HCT116 (cell line): ENCODE data around the gene RPS6KA1. TPM values are rescaled to one million over a fixed set of nuclear protein-coding genes. Genes with fewer than 3 reads are reported as not detected.

ENCODE experiments used
- ATAC-seq: fragments of 200-7000 bp; cut with Tn5 transposase; 2 replicates; pipeline ENCODE4 v1.9.1; 2020; ENCODE audit warnings: mild to moderate bottlenecking, moderate library complexity
- BruUV-seq: library from RNA; stranded (reverse); fragments of 400-500 nt; replicated peaks from 2 replicates; lab custom pipeline; 2021; lab: Mats Ljungman, UMichigan
- CTCF ChIA-PET: fragments of 300-600 bp; sonication (Branson Sonifier 250); formaldehyde crosslinking; loops from one replicate; lab custom pipeline; 2021; ENCODE audit warnings: antibody characterized with exemption; lab: Charles Lee
- POLR2A ChIA-PET: fragments of 300-600, 350-600 bp; sonication (Branson Sonifier 250); formaldehyde crosslinking; loops from one replicate; lab custom pipeline; 2021; ENCODE audit warnings: antibody characterized with exemption; lab: Charles Lee
- RAD21 ChIA-PET, 2 experiments: fragments of 300-600 bp; sonication (Branson Sonifier 250); formaldehyde crosslinking; loops; one replicate each; lab custom pipeline; 2023; ENCODE audit warnings: low total read pairs in 2 of 2; ENCODE audit not compliant: uncharacterized antibody in 2 of 2, unreplicated experiment in 2 of 2, low non-redundant PET in 1 of 2; lab: Charles Lee
- DNase-seq: peaks from one replicate; pipeline ENCODE4 v3.0.0-alpha.2; 2010; ENCODE audit warnings: low read depth, low spot score
- H2AFZ ChIP-seq: fragments of 200-600 bp; shearing (Covaris generic), sonication (generic); 2 replicates; pipeline ENCODE4 v1.6.1; 2017; ENCODE audit warnings: low read depth, mixed run types, mixed read lengths, antibody characterized with exemption, low read length; ENCODE audit not compliant: poor library complexity, severe bottlenecking
- H3K27ac ChIP-seq: 2 replicates; pipeline ENCODE4 v1.5.1; 2012; ENCODE audit warnings: low read depth, low read length
- H3K27me3 ChIP-seq: fragments of 200-600 bp; sonication (generic); 2 replicates; pipeline ENCODE4 v1.6.1; 2016; ENCODE audit warnings: mixed run types, low read length, mixed read lengths; ENCODE audit not compliant: insufficient read depth
- H3K36me3 ChIP-seq, 2 experiments: fragments of 200-500 bp in 1 of 2; fragments of 200-600 bp in 1 of 2; sonication (Bioruptor generic) in 1 of 2; sonication (generic) in 1 of 2; 2 replicates each; pipeline versions ENCODE4 v1.5.1 to v1.6.1; 2014 to 2016; ENCODE audit warnings: low read length in 2 of 2, inconsistent platforms in 1 of 2, mixed read lengths in 1 of 2, mixed run types in 1 of 2; ENCODE audit not compliant: insufficient read depth in 2 of 2, control insufficient read depth in 1 of 2
- H3K4me1 ChIP-seq, 2 experiments: fragments of 200-600 bp in 1 of 2; sonication (generic) in 1 of 2; 2 replicates each; pipeline versions ENCODE4 v1.5.1 to v1.6.1; 2012 to 2017; ENCODE audit warnings: low read length in 2 of 2, inconsistent platforms in 1 of 2, mild to moderate bottlenecking in 1 of 2, mixed read lengths in 1 of 2, mixed run types in 1 of 2, moderate library complexity in 1 of 2; ENCODE audit not compliant: insufficient read depth in 2 of 2, control insufficient read depth in 1 of 2
- H3K4me2 ChIP-seq: fragments of 200-600 bp; sonication (generic); 2 replicates; pipeline ENCODE4 v1.6.1; 2017; ENCODE audit warnings: mixed run types, low read length, mixed read lengths
- H3K4me3 ChIP-seq, 2 experiments: fragments of 200-600 bp in 1 of 2; sonication (generic) in 1 of 2; replicated peaks in 1 of 2; 2 replicates each; pipeline ENCODE4 v1.5.1; 2011 to 2016; ENCODE audit warnings: low read length in 2 of 2, control low read depth in 1 of 2, low read depth in 1 of 2, mild to moderate bottlenecking in 1 of 2, mixed read lengths in 1 of 2, mixed run types in 1 of 2
- H3K79me2 ChIP-seq: fragments of 200-600 bp; sonication (generic); 2 replicates; pipeline ENCODE4 v1.6.1; 2017; ENCODE audit warnings: mild to moderate bottlenecking, mixed run types, low read length, moderate library complexity, mixed read lengths; ENCODE audit not compliant: insufficient read depth
- H3K9ac ChIP-seq: fragments of 200-600 bp; sonication (generic); 2 replicates; pipeline ENCODE4 v1.6.1; 2016; ENCODE audit warnings: low read length, mixed read lengths
- H3K9me2 ChIP-seq: fragments of 200-600 bp; sonication (generic), shearing (Covaris generic); 2 replicates; pipeline ENCODE4 v1.6.1; 2017; ENCODE audit warnings: mixed run types, mild to moderate bottlenecking, moderate library complexity; ENCODE audit not compliant: insufficient read depth
- H3K9me3 ChIP-seq, 2 experiments: fragments of 200-500 bp in 1 of 2; fragments of 200-600 bp in 1 of 2; sonication (Bioruptor generic) in 1 of 2; sonication (generic) in 1 of 2; 2 replicates each; pipeline ENCODE4 v1.6.1; 2014 to 2017; ENCODE audit warnings: low read length in 2 of 2, mixed read lengths in 2 of 2, inconsistent platforms in 1 of 2, low read depth in 1 of 2, mild to moderate bottlenecking in 1 of 2, mixed run types in 1 of 2, moderate library complexity in 1 of 2; ENCODE audit not compliant: control insufficient read depth in 1 of 2, insufficient read depth in 1 of 2
- H4K20me1 ChIP-seq: fragments of 200-600 bp; sonication (generic), shearing (Covaris generic); 2 replicates; pipeline ENCODE4 v1.6.1; 2017; ENCODE audit warnings: mixed run types, mild to moderate bottlenecking, moderate library complexity; ENCODE audit not compliant: insufficient read depth
- CBX3 ChIP-seq: IDR thresholded peaks from 2 replicates; pipeline ENCODE4 v1.6.1; 2012; ENCODE audit warnings: low read depth
- CEBPB ChIP-seq: IDR thresholded peaks from 2 replicates; pipeline ENCODE4 v1.6.1; 2012; ENCODE audit warnings: low read depth
- EGR1 ChIP-seq: IDR thresholded peaks from 2 replicates; pipeline ENCODE4 v1.6.1; 2012; ENCODE audit warnings: low read depth
- ELF1 ChIP-seq: IDR thresholded peaks from 2 replicates; pipeline ENCODE4 v1.6.1; 2012; ENCODE audit warnings: low read depth, borderline replicate concordance
- EZH2 ChIP-seq: fragments of 200-600 bp; sonication (generic); IDR thresholded peaks from 2 replicates; pipeline ENCODE4 v1.6.1; 2017; ENCODE audit warnings: antibody characterized with exemption, mixed run types
- EZH2phosphoT487 ChIP-seq: fragments of 200-600 bp; IDR thresholded peaks from 2 replicates; pipeline ENCODE4 v1.6.1; 2018; ENCODE audit warnings: antibody characterized with exemption, borderline replicate concordance
- FOSL1 ChIP-seq: IDR thresholded peaks from 2 replicates; pipeline ENCODE4 v1.6.1; 2012; ENCODE audit warnings: low read depth
- MAX ChIP-seq: IDR thresholded peaks from 2 replicates; pipeline ENCODE4 v1.6.1; 2012
- POLR2A ChIP-seq: IDR thresholded peaks from 2 replicates; pipeline ENCODE4 v1.7.0; 2011; ENCODE audit warnings: borderline replicate concordance; ENCODE audit not compliant: insufficient read depth, insufficient read length; ENCODE audit errors: extremely low read depth
- POLR2AphosphoS5 ChIP-seq: IDR thresholded peaks from 2 replicates; pipeline ENCODE4 v1.6.1; 2011; ENCODE audit warnings: mild to moderate bottlenecking, low read depth, low read length, moderate library complexity
- SIN3A ChIP-seq: IDR thresholded peaks from 2 replicates; pipeline ENCODE4 v1.6.1; 2012; ENCODE audit warnings: low read depth
- SP1 ChIP-seq: IDR thresholded peaks from 2 replicates; pipeline ENCODE4 v1.6.1; 2012; ENCODE audit warnings: low read depth
- SRF ChIP-seq: IDR thresholded peaks from 2 replicates; pipeline ENCODE4 v1.6.1; 2012; ENCODE audit warnings: low read depth
- TCF7L2 ChIP-seq: IDR thresholded peaks from 2 replicates; pipeline ENCODE4 v1.7.0; 2011; ENCODE audit warnings: borderline replicate concordance, inconsistent platforms; ENCODE audit not compliant: insufficient read depth, insufficient read length; ENCODE audit errors: extremely low read depth
- YY1 ChIP-seq: IDR thresholded peaks from 2 replicates; pipeline ENCODE4 v1.6.1; 2011; ENCODE audit warnings: low read length, low read depth, moderate library complexity, mild to moderate bottlenecking; ENCODE audit not compliant: insufficient replicate concordance; ENCODE audit errors: extremely low read depth
- ZBTB33 ChIP-seq: IDR thresholded peaks from 2 replicates; pipeline ENCODE4 v1.6.1; 2011; ENCODE audit warnings: mild to moderate bottlenecking, low read length, moderate library complexity; ENCODE audit not compliant: insufficient replicate concordance; ENCODE audit errors: extremely low read depth
- ZFX ChIP-seq: fragments of 450-650 bp; IDR thresholded peaks from 2 replicates; pipeline ENCODE4 v1.6.1; 2017
- ZNF274 ChIP-seq: fragments of 200-500 bp; sonication (Bioruptor generic); IDR thresholded peaks from 2 replicates; pipeline ENCODE4 v1.6.1; 2014; ENCODE audit warnings: mild to moderate bottlenecking, low read depth, low read length, inconsistent platforms
- intact Hi-C: fragments of 100-400 bp; cut with micrococcal nuclease; formaldehyde crosslinking; loops from 2 replicates; pipeline ENCODE4 v1.10.0; 2022
- total RNA-seq: library from RNA; stranded (reverse); gene quantifications from one replicate; pipeline ENCODE4 v1.2.1, GENCODE V29; 2021; ENCODE audit not compliant: unreplicated experiment
- TF ChIP-seq, protein P1 (sequence below): IDR thresholded peaks from 2 replicates; pipeline ENCODE4 v1.6.1; 2012

RPS6KA1 gene
- total RNA-seq, 1 experiment from 2014 or later, result 47.0 TPM

DNA sequence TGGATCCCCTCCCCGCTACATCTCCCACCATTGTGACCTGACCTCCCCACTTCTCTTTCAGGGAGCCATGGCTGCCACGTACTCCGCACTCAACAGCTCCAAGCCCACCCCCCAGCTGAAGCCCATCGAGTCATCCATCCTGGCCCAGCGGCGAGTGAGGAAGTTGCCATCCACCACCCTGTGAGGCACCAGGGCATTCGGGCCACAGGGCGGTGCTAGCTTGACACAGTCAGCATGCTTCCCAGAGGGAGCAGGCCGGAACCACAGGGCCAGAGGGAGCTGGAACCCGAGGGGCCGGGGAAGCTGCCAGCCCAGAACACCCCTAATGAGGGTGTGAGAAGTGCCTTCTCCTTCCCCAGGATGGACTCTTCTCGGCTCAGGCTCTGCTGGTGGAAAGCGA lies 44.5 kb downstream of the RPS6KA1 start:
- no peaks in the 10 kb centered on the region for H3K4me1 ChIP-seq
- peaks cover 6 to 14% of the 10 kb centered on the region in 2 experiments; a peak in 2 of 4 replicates for H3K36me3 ChIP-seq
- no peak for TF ChIP-seq CEBPB
- no peak for TF ChIP-seq POLR2AphosphoS5
- no peak for TF ChIP-seq EZH2
- TF ChIP-seq ELF1, result no peak
- no peak for TF ChIP-seq EGR1
- TF ChIP-seq, protein P1, sequence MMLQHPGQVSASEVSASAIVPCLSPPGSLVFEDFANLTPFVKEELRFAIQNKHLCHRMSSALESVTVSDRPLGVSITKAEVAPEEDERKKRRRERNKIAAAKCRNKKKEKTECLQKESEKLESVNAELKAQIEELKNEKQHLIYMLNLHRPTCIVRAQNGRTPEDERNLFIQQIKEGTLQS, result no peak
- TF ChIP-seq FOSL1, result no peak
- no peak for TF ChIP-seq ZFX
- TF ChIP-seq SIN3A, result no peak
- no peak for TF ChIP-seq TCF7L2
- no peak for TF ChIP-seq SRF
- TF ChIP-seq POLR2A, result no peak
- no peak for TF ChIP-seq SP1
- TF ChIP-seq MAX, result no peak
- no peak for TF ChIP-seq ZBTB33
- TF ChIP-seq CBX3, result no peak
- no peak for TF ChIP-seq EZH2phosphoT487
- TF ChIP-seq YY1, result no peak
- TF ChIP-seq ZNF274, result no peak
- DNase-seq (no peak), ATAC-seq (no peak)
- no peaks in the 10 kb centered on the region for H3K9me2 ChIP-seq
- no peak overlapping the region for H3K9ac ChIP-seq
- POLR2A ChIA-PET, result no interaction called here
- H4K20me1 ChIP-seq, result no peaks in the 10 kb centered on the region
- RAD21 ChIA-PET, result no interaction called here
- H2AFZ ChIP-seq, result no peak overlapping the region
- no peaks in the 10 kb centered on the region for H3K79me2 ChIP-seq
- H3K27ac ChIP-seq, result no peak overlapping the region
- no peak overlapping the region for H3K4me2 ChIP-seq
- no peak overlapping the region for H3K4me3 ChIP-seq
- BruUV-seq, result no TSS peak
- intact Hi-C loops, result no loop called here
- no peaks in the 10 kb centered on the region for H3K27me3 ChIP-seq
- H3K9me3 ChIP-seq, result no peaks in the 10 kb centered on the region
- CTCF ChIA-PET, result no interaction called here
